GOT3 (cell line): ENCODE measurements around the gene TMEM38A.
"Not testable (repeated sequence)": the region's sequence is repeated elsewhere in the genome, so short reads cannot be mapped to it uniquely, and the experiment has no call there.

Experiments
- DNase-seq: peaks from one replicate; lab custom pipeline; 2025; ENCODE audit warnings: mixed read lengths; lab: John Stamatoyannopoulos, UW

The TMEM38A gene

DNA sequence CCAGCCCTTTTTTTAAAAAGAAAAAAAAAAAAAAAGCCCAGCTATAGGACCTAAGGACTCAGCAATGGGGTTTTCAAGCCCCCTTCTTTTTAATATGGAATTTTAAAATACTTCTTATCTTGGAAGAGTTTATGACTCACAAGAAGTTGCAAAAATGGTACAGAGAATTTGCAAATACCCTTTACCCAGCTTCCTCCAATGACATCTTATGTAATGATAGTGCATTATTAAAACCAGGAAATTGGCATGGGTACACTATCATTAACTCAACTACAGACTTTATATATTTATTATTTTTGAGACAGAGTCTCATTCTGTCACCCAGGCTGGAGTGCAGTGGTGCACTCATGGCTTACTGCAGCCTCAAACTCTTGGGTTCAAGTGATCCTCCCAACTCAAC is 16.1 kb downstream of the TMEM38A start:
- DNase-seq: no peak

DNA sequence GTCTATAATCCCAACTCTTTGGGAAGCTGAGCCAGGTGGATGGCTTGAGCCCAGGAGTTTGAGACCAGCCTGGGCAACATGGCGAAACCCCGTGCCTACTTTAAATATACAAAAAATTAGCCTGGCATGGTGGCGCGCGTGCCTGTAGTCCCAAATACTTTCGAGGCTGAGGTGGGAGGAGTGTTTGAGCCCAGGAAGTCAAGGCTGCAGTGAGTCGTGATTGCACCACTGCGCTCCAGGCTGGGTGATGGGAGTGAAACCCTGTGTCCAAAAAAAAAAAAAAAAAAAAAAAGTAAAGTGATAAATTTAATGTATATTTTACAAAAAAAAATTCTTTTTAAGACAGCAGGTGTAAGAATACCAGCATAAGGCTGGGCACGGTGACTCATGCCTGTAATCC is 17.6 kb downstream of the TMEM38A start:
- no peak for DNase-seq

DNA sequence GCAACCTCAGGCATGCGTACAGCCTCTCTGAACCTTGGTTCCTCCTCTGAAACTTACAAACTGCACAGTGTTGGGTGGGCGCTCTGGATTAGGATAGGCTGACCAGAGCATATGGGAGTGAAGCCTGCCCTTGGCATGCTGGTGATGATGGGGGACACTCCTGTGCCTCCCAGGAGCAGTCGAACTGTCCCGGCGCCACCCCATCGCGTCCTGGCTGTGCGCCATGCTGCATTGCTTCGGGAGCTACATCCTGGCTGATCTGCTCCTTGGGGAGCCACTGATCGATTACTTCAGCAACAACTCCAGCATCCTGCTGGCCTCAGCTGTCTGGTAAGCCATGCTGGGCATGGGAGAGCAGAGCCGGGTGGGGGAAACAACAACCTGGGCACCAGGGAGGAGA is 18.9 kb downstream of the TMEM38A start:
- no peak for DNase-seq

DNA sequence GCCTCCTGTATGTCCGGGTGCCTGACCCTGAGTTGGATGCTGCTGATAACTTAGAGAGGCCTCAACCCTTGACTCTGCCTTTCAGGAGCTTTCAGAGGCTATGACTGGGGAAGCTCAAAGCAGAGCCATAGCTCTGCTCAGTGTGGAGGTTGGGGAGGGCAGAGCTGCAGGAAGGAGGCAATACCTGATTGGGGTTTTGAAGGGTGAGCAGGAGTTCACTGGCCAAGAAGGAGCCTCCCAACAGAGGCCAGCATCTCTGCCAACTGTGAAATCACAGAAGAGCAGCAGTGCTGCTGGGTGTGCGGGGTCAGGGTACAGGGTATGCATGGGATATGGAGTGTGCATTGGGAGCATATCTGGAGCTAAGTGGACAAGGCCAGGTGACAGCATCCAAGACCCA is 21.6 kb downstream of the TMEM38A start:
- DNase-seq: no peak

DNA sequence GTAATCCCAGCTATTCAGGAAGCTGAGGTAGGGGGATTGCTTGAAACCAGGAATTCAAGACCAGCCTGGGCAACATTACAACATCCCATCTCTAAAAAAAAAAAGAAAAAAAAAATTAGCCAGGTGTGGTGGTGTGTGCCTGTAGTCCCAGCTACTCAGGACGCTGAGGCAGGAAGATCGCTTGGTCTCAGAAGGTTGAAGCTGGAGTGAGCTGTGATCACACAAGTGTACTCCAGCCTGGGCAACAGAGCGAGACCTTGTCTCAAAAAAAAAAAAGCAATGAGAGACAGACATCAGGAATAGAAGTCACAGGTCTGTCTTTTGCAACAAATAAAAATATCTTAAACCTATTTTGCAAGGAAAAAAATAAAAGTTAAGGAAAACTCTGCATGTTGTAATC is 23.3 kb downstream of the TMEM38A start:
- DNase-seq: no peak

DNA sequence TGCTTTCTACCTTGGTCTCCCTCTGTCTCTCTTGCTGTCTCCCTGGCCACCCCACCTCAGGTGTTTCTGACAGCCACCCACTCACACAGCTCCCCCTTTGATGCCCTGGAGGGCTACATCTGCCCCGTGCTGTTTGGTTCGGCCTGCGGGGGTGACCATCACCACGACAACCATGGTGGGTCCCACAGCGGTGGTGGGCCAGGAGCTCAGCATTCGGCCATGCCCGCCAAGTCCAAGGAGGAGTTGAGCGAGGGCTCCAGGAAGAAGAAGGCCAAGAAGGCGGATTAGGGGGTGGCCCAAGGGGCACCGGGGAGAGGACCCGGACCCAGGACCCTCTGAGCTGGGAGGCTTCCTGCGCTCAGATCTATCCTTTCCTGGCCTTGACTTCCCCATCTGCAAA is 27.1 kb downstream of the TMEM38A start:
- no peak for DNase-seq

DNA sequence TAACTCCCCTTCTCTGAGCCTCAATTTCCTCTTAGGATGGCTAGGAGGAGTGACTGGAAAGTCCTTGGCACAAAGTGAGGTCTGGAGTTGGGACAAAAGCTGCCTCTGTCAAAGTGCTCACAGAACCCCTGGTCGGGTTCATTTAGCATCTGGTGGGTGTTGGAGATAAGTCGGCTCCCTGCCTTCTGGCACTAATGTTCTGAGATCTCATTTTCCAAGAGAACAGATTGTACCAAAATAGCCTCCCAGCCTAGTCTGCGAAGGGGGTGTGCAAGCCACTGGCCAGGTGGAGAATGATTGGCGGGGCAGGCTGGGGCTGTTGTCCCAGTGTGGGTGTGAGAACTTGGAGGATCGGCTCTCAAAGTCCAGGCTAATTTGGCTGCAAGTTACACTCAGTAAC is 38.0 kb downstream of the TMEM38A start:
- no peak for DNase-seq

DNA sequence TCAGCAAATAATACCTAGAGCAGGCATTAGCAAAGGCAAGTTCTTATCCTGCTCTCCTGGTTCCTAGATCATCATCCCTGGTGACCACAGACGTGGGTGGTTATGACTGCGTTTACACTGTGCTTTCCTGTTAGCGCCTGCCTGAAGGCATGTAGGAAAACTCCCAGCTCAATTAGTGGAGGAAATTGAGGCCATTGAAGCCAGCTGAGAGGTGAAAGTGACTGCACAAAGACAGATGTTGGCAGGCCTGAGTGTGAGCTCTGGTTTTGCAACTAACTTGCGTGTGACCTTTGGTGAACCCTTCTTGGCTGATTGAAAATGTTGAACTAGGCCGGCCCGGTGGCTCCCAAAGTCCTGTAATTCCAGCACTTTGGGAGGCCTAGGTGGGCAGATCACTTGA is 41.2 kb downstream of the TMEM38A start:
- DNase-seq: peak; percentile 11

DNA sequence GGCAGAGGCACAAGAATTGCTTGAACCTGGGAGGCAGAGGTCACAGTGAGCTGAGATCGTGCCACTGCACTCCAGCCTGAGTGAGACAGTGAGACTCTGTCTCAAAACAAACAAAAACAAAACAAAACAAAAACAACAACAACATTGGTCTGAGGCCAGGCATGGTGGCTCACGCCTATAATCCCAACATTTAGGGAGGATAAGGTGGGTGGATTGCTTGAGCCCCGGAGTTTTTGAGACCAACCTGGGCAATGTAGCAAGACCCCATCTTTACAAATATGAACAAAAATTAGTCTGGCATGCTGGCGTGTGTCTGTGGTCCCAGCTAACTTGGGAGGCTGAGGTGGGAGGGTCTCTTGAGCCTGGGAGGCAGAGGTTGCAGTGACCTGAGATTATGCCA is 42.7 kb downstream of the TMEM38A start:
- DNase-seq: no peak

DNA sequence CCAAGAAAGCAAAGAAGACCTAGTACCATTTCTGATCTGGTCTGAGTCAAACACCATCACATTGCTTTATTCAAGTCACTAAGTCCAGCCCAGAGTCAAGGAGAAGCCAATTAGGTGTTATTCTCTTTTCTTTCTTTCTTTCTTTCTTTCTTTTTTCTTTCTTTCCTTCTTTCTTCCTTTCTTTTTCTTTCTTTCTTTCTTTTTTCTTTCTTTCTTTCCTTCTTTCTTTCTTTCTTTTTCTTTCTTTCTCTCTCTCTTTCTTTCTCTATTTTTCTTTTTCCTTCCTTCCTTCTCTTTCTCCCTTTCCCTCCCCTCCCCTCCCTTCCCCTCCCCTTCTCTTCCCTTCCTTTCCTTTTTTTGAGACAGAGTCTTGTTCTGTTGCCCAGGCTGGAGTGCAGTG is 49.9 kb downstream of the TMEM38A start:
- not testable (repeated sequence) for DNase-seq

DNA sequence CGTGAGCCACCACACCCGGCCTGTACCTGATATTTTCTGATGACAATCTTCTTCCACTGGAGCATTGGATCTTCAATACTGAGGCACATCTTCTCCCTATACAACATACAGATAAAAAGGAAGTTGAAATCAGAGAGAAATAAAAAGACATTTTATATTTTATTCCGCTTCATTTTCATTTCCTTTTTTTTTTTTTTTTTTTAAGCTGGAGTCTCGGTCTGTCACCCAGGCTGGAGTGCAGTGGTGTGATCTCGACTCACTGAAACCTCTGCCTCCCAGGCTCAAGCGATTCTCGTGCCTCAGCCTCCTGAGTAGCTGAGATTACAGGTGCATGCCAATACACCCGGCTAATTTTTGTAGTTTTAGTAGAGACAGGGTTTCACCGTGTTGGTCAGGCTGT is 51.4 kb downstream of the TMEM38A start:
- not testable (repeated sequence) for DNase-seq

DNA sequence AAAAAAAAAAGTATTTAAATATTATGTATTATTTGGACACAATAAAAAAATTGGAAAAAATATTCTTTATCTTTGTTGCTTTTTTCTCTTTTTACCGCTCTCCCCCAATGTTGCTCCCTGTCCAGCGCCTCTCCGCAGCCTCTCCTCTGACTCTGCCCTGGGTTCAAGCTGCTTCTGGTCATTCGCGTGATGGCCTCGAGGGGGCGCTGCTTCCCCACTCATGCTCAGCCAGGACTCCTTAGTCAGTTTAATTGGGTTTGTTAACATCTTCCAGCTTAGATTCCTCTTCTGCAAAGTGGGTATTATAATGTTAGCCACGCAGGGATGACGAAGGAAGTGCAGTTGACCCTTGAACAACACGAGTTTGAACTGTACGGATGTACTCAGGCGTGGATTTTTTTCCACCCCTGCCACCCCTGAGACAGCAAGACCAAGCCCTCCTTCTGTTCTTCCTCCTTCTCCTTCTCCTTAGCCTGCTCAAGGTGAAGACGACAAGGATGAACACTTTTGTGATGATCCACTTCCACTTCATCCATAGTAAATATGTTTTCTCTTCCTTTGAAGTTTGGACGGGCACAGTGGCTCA is 53.9 kb downstream of the TMEM38A start:
- DNase-seq: no peak

DNA sequence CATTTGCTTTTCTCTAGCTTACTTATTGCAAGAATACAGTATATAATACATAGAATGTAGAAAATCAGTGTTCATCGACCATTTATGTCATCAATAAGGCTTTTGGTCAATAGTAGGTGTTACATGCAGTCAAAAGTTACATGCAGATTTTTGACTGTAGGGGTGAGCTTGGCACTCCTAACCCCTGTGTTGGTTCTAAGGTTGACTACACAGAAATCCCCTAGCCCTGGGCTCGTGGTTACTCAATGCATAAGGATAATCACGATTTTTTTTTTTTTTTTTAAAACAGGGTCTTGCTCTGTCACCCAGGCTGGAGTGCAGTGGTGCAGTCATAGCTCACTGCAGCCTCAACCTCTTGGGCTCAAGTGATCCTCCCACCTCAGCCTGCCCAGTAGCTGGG is 54.7 kb downstream of the TMEM38A start:
- DNase-seq: no peak

DNA sequence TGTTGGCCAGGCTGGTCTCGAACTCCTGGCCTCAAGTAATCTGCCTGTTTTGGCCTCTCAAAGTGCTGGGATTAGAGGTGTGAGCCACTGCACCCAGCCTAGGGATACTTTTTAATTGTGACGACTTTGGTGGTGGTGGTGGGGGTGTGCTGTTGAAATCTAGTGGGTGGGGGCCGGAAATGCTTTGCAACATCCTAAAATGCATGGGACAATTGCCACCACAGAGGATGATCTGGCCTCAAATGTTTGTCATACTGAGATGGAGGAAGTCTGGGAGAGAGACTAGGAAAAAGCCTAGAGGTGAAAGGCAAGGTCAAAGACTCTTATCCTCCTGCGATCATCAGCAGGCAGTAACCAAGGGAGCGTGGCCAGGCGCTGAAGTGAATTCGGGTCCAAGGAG is 60.1 kb downstream of the TMEM38A start:
- DNase-seq: no peak

DNA sequence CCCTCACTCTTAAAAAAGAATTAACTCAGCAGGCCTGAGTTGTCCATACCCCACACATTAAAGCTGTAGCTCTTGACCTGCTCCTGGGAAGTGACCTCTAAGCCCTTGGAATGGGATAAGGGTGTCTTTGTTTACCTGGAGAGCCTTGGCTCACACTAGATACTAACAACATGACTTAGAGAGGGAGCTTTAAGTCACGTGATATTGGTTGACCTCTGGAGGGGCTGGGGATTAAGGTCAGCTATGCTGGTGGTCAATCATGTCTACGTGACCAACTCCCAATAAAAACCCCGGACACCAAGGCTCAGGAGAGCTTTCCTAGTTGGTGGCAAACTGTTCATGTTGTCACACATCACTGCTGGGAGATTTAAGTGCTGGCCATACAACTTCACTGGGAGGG is 61.7 kb downstream of the TMEM38A start:
- DNase-seq: no peak

DNA sequence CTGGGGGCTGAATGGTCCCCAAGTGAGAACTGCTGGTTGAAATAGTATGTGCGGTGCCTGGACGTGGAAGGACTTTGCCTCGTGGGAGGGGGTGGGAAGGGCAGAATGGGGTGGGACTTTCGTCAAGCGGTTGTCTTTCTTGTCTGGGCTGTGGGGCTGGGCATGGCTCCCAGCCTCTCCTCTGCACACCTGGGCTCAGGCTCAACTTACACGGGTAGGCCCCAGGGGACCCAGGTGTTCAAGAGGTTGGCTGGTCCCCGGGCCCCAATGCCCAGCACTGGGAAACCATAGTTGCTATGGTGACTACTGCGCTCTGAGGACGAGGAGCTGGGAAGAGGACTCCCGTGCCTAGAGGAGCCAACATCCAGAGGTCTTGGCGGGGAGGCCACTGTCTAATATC is 66.0 kb downstream of the TMEM38A start:
- no peak for DNase-seq

DNA sequence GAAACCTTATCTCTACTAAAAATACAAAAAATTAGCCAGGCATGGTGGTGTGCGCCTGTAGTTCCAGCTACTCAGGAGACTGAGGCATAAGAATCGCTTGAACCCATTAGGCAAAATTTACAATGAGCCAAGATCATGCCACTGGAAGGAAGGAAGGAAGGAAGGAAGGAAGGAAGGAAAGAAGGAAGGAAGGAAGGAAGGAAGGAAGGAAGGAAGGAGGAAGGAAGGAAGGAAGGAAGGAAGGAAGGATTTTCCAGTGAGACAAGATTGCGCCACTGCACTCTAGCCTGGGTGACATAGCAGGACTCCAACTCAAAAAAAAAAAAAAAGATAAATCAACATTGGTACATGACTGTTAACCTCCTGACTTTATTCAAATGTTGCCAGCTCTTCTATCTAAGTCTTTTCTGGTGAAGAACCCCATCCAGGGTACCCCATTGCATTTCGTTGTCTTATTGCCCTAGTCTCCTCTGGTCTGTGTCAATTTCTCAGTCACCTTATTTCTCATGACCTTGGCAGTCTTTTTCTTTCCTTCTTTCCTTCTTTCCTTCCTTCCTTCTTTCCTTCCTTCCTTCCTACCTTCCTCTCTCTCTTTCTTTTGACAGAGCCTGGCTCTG is 74.8 kb downstream of the TMEM38A start:
- DNase-seq: not testable (repeated sequence)

DNA sequence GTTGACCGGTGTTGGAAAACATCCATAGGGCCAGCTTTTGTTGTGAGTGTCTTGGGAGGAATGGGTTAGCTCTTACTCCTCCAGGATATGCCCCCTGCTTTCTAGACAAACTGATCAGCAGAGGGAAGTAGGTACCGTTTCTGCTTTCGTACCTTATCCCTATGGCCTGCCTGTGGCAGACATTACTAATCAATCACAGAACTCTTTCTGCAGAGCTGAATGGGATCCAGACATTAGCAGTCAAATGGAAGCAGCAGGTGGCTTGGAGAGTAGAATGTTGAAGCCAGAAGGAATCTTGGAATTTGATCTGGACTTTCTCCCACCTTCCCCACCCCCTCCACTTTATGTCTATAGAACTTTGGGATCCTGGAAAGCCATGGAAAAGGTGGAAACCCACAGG is 75.8 kb downstream of the TMEM38A start:
- no peak for DNase-seq

DNA sequence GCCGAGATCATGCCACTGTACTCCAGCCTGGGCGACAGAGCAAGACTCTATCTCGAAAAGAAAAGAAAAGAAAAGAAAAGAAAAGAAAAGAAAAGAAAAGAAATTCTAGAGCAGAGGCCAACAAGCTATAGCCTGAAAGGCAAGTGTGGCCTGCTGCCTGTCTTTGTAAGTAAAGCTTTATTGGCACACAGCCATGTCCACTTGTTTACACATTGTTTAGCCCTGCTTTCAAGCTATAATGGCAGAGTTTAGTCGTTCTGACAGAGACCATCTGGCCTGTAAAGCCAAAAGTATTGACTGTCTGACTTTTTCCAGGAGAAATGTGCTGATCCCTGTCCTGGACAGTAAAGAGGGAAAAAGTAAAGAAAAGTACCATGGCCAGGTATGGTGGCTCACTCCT is 77.0 kb downstream of the TMEM38A start:
- no peak for DNase-seq

DNA sequence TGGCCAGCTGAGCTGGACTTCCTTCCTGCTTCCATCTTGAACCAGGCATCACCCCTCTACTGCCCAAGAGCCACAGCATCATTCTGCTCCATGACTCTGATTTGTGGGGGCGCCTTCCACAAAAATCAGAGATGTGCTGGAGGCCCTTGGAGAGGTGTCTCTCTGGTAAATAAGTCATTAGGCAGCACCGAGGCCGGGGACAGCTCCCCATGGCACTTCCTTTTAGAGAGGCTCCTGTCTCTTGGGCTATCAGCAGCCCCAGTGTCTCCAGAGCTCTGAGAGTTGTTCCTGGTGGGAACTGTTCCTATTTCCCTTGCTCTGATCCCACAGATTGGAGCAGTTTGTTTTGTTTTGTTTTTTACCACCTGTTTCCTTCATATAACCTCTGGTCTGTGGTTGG is 78.6 kb downstream of the TMEM38A start:
- DNase-seq: no peak
